ENCODE measurements around the gene NTN4.

NTN4 gene

GRCh38 chr12:95611676-95612309 is 178.8 kb downstream of the NTN4 start:
- no peaks in the 10 kb centered on the region for H4K20me1 ChIP-seq (ENCODE audit: insufficient read depth, low read length)
- no peaks in the 10 kb centered on the region for H3K79me2 ChIP-seq (ENCODE audit: insufficient read depth, low read length)
- TF ChIP-seq EZH2 (IDR thresholded peaks at IDR 0.05; ENCODE audit: borderline replicate concordance, low read length): no peak
- TF ChIP-seq, protein P1, sequence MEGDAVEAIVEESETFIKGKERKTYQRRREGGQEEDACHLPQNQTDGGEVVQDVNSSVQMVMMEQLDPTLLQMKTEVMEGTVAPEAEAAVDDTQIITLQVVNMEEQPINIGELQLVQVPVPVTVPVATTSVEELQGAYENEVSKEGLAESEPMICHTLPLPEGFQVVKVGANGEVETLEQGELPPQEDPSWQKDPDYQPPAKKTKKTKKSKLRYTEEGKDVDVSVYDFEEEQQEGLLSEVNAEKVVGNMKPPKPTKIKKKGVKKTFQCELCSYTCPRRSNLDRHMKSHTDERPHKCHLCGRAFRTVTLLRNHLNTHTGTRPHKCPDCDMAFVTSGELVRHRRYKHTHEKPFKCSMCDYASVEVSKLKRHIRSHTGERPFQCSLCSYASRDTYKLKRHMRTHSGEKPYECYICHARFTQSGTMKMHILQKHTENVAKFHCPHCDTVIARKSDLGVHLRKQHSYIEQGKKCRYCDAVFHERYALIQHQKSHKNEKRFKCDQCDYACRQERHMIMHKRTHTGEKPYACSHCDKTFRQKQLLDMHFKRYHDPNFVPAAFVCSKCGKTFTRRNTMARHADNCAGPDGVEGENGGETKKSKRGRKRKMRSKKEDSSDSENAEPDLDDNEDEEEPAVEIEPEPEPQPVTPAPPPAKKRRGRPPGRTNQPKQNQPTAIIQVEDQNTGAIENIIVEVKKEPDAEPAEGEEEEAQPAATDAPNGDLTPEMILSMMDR (IDR thresholded peaks at IDR 0.05; ENCODE audit: low read length): no peak
- no peaks in the 10 kb centered on the region for H3K27me3 ChIP-seq (ENCODE audit: insufficient read depth, low read length)
- H3K9me2 ChIP-seq (ENCODE audit: low read depth, low read length): no peaks in the 10 kb centered on the region
- H3K4me1 ChIP-seq (ENCODE audit: insufficient read depth, low read length, severe bottlenecking): no peaks in the 10 kb centered on the region
- no peaks in the 10 kb centered on the region for H3F3A ChIP-seq (ENCODE audit: insufficient read depth, low read length)
- H3K36me3 ChIP-seq (ENCODE audit: insufficient read depth, low read length): no peaks in the 10 kb centered on the region
- H3K9ac ChIP-seq (ENCODE audit: low read length): no peak overlapping the region
- no peak overlapping the region for H3K27ac ChIP-seq (ENCODE audit: low read depth, low read length, poor library complexity, severe bottlenecking)
- H3K9me3 ChIP-seq (ENCODE audit: low read length): no peaks in the 10 kb centered on the region
- H2AFZ ChIP-seq (ENCODE audit: low read length): no peak overlapping the region
- no peak overlapping the region for H3K4me3 ChIP-seq (ENCODE audit: low read depth, low read length, poor library complexity, severe bottlenecking)
- no peak overlapping the region for H3K4me2 ChIP-seq (ENCODE audit: low read length)

DNA sequence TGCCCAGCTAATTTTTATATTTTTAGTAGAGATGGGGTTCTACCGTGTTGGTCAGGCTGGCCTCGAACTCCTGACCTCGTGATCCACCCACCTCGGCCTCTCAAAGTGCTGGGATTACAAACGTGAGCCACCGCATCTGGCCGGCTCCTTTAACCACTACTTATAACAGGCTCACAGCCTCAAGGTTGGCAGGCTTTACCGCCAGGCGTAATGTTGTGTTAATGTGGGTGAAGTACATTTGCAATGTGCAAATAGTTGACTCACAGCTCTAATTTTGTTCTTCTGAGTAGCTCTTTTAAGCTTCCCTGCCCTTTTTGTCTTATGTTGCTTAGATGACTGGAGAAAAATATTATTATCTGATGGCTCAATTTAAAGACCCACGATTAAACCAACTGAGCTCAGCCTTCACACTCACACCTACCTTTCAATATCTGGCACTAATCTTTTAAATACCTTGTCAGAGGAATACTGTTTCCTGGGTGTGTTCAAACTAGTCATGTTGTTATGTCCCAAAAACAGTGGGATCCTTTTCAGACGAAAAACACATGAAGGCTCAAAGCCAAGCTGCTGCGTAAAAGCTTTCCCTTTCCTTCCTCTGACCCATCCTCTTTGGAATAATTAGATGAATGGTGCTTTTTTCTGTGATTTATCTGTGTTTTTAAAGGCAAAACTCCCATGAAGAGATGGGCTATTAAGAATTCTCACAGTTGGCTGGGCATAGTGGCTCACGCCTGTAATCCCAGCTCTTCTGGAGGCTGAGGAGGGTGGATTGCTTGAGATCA is 182.1 kb downstream of the NTN4 start:
- no peak overlapping the region for H3K4me3 ChIP-seq (ENCODE audit: low read depth, low read length, poor library complexity, severe bottlenecking)
- H3K27me3 ChIP-seq (ENCODE audit: insufficient read depth, low read length): no peaks in the 10 kb centered on the region
- H3K27ac ChIP-seq (ENCODE audit: low read depth, low read length, poor library complexity, severe bottlenecking): no peak overlapping the region
- no peaks in the 10 kb centered on the region for H3K79me2 ChIP-seq (ENCODE audit: insufficient read depth, low read length)
- H3F3A ChIP-seq (ENCODE audit: insufficient read depth, low read length): no peaks in the 10 kb centered on the region
- H4K20me1 ChIP-seq (ENCODE audit: insufficient read depth, low read length): no peaks in the 10 kb centered on the region
- no peaks in the 10 kb centered on the region for H3K9me3 ChIP-seq (ENCODE audit: low read length)
- TF ChIP-seq, protein P1 (IDR thresholded peaks at IDR 0.05; ENCODE audit: low read length): no peak
- TF ChIP-seq EZH2 (IDR thresholded peaks at IDR 0.05; ENCODE audit: borderline replicate concordance, low read length): no peak
- no peak overlapping the region for H2AFZ ChIP-seq (ENCODE audit: low read length)
- H3K4me2 ChIP-seq (ENCODE audit: low read length): no peak overlapping the region
- no peaks in the 10 kb centered on the region for H3K9me2 ChIP-seq (ENCODE audit: low read depth, low read length)
- no peak overlapping the region for H3K9ac ChIP-seq (ENCODE audit: low read length)
- H3K36me3 ChIP-seq (ENCODE audit: insufficient read depth, low read length): no peaks in the 10 kb centered on the region
- H3K4me1 ChIP-seq (ENCODE audit: insufficient read depth, low read length, severe bottlenecking): no peaks in the 10 kb centered on the region

Measured in OCI-LY1 (cell line).